Measurements from ENCODE around the gene ITGB2. TPM values are rescaled to one million over a fixed set of nuclear protein-coding genes. Genes with fewer than 3 reads are reported as not detected.

ITGB2 gene
- total RNA-seq, 1 donor from 2014 or later, result 0.15 TPM

DNA sequence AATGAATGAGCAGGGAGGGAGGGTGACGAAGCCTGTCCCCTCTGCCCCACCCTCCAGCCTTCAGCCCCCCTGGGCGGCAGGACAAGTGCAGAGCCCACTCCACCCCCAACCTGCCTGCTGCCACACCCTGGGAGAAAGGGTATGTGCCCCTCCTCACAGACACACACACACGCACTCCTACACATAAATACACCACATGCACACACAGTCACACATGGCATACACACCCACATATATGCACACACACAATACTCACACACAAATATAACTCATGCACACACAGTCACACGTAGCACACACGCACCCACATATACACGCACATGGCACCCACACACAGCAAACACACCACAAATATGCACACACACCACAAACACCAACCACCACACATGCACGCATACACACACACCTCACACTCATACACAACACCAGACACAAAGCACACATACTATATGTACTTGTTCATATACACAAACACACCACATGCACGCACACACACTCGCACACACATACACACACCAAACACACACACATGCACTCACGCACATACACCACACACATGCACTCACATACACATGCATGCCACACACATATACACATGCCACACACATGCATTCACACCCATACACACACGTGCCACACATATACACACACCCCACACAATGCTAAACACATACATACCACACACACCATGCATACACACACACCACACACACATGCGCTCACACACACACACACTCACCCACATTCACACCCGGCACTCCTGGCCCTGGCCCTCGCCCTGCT is 16.4 kb downstream of the ITGB2 start:
- DNase-seq (ENCODE audit: low spot score), result no peak
- Mint-ChIP-seq H3K27ac (ENCODE audit: unreplicated experiment) (no peak overlapping the region), H3K4me1 (ENCODE audit: low read depth) (peaks cover 5% of the 10 kb centered on the region), H3K4me3 (ENCODE audit: unreplicated experiment) (no peak overlapping the region), H3K9me3 (ENCODE audit: low read depth) (no peaks in the 10 kb centered on the region), H3K27me3 (ENCODE audit: low read depth) (peaks cover 50% of the 10 kb centered on the region), H3K36me3 (ENCODE audit: low read depth) (no peaks in the 10 kb centered on the region)
- no peak for TF ChIP-seq CTCF (IDR thresholded peaks at IDR 0.05)

DNA sequence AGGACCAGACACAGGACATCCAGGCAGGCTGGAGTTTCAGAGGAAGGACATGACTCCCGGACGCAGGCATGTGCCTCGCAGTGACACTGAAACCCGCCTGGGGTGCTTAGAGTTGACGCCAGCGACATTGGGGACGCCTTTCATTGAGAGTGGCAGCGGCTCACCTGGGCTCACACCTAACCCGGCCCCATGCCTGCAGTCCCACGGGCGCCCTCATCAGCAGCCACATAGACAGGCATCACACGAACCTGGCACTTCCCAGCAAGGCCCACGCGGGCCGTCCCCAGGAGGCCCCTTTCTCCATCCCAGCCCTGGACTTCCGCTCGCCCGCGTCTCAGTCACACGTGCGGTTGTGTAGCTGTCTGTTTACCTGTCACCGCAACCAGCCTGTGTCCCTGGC is 17.0 kb downstream of the ITGB2 start:
- no peaks in the 10 kb centered on the region for H3K9me3 Mint-ChIP-seq (ENCODE audit: low read depth)
- peaks cover 45% of the 10 kb centered on the region for H3K27me3 Mint-ChIP-seq (ENCODE audit: low read depth)
- peak; percentile 79 for DNase-seq (ENCODE audit: low spot score)
- peaks cover 4% of the 10 kb centered on the region for H3K4me1 Mint-ChIP-seq (ENCODE audit: low read depth)
- no peak for TF ChIP-seq CTCF (IDR thresholded peaks at IDR 0.05)
- no peak overlapping the region for H3K27ac Mint-ChIP-seq (ENCODE audit: unreplicated experiment)
- H3K4me3 Mint-ChIP-seq (ENCODE audit: unreplicated experiment), result no peak overlapping the region
- no peaks in the 10 kb centered on the region for H3K36me3 Mint-ChIP-seq (ENCODE audit: low read depth)

DNA sequence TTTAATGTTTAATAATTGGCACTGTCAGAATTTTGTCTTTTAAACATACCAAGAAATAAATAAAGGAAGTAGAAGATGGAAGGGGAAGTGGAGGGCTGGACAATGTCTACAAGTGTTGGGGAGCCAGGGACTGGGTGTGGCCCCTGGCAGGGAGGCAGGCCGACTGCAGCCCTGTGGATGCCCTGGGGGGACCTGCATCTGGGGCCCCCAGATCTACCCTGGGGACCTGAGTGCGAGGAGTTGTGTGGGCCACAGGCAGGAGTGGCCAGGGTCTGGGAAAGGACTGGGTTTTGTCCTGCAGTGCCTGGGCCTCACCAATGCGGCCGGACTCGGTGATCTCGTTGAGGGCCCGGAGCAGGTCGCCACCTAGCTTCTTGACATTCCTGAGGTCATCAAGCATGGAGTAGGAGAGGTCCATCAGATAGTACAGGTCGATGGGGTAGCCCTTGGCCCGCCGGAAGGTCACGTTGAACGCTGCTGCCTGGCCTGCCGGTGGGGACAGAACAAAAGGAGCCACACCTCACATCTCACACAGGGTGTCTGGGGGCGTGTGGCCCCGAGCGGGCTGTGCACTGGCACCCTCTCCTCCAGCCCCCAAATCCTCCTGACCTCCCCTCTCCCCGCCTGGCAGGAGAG is 17.5 kb downstream of the ITGB2 start:
- peak; percentile 68 for DNase-seq (ENCODE audit: low spot score)
- no peak overlapping the region for H3K27ac Mint-ChIP-seq (ENCODE audit: unreplicated experiment)
- no peak for TF ChIP-seq CTCF (IDR thresholded peaks at IDR 0.05)
- no peaks in the 10 kb centered on the region for H3K4me1 Mint-ChIP-seq (ENCODE audit: low read depth)
- no peaks in the 10 kb centered on the region for H3K9me3 Mint-ChIP-seq (ENCODE audit: low read depth)
- peaks cover 46% of the 10 kb centered on the region for H3K27me3 Mint-ChIP-seq (ENCODE audit: low read depth)
- no peak overlapping the region for H3K4me3 Mint-ChIP-seq (ENCODE audit: unreplicated experiment)
- H3K36me3 Mint-ChIP-seq (ENCODE audit: low read depth), result no peaks in the 10 kb centered on the region

- Mint-ChIP-seq H3K27ac (ENCODE audit: unreplicated experiment) (no peak overlapping the region), H3K4me1 (ENCODE audit: low read depth) (no peaks in the 10 kb centered on the region), H3K4me3 (ENCODE audit: unreplicated experiment) (no peak overlapping the region), H3K36me3 (ENCODE audit: low read depth) (no peaks in the 10 kb centered on the region), H3K9me3 (ENCODE audit: low read depth) (no peaks in the 10 kb centered on the region), H3K27me3 (ENCODE audit: low read depth) (peaks cover 46% of the 10 kb centered on the region)
- no peak for TF ChIP-seq CTCF (IDR thresholded peaks at IDR 0.05)
- peak; percentile 72 for DNase-seq (ENCODE audit: low spot score)
Measured at GRCh38 chr21:44902268-44903049, 18.2 kb downstream of the ITGB2 start.

GRCh38 chr21:44901391-44902074 is 19.2 kb downstream of the ITGB2 start:
- no peaks in the 10 kb centered on the region for H3K9me3 Mint-ChIP-seq (ENCODE audit: low read depth)
- no peak overlapping the region for H3K27ac Mint-ChIP-seq (ENCODE audit: unreplicated experiment)
- TF ChIP-seq CTCF (IDR thresholded peaks at IDR 0.05), result no peak
- DNase-seq (ENCODE audit: low spot score), result peak; percentile 74
- peaks cover 44% of the 10 kb centered on the region for H3K27me3 Mint-ChIP-seq (ENCODE audit: low read depth)
- H3K36me3 Mint-ChIP-seq (ENCODE audit: low read depth), result no peaks in the 10 kb centered on the region
- no peaks in the 10 kb centered on the region for H3K4me1 Mint-ChIP-seq (ENCODE audit: low read depth)
- no peak overlapping the region for H3K4me3 Mint-ChIP-seq (ENCODE audit: unreplicated experiment)

All from chondrocyte (in vitro differentiated cells).